Measurements from ENCODE around the gene B4GALT2. TPM values are rescaled to one million over a fixed set of nuclear protein-coding genes. Genes with fewer than 3 reads are reported as not detected.

B4GALT2 gene
- total RNA-seq, 2 donors from 2014 or later, result 62.7 to 72.7 TPM

DNA sequence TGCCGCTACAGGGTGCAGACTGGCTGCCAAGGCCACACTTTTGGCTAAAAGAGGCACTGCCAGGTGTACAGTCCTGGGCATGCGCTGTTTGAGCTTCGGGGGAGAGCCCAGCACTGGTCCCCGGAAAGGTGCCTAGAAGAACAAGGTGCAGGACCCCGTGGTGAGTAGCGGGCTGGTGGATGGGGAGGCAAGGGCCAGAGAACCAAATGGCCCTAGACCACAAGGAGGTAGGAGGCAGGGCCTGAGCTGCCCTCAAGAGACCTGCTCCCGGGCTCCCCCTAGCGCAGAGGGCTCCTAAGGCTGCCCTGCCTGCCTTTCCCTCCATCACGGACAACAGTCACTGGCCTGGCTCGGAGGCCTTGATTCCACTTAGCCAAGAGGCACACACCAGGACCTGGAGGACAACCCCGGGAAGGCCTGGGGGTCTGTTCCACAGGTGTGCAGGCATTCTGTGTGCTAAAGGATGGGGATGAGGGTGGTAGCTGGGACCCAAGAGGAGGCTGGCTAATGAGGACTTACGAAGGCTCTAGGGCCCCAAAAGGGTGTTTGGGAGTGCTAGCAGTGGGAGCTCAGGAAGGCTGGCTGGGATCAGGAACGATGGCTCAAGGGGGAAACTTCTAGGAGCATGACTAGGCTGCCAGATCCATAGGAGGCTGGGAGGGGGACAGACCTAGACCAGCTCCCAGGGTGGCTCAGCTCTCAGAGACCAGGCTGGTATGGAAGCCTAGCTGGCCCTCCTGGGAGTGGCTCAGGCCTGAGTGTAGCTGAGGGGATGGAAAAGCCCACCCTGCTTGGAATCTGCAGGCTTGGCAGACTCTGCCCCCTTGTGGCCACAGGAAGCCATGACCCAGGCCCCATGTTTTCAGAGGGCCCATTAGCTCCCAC is 44.7 kb upstream of the B4GALT2 start:
- DNase-seq, result peak; percentile 95
- H3K36me3 Mint-ChIP-seq (ENCODE audit: low read depth), result no peaks in the 10 kb centered on the region
- Histone ChIP-seq H3K9me3 (ENCODE audit: control insufficient read depth, low read length) (no peaks in the 10 kb centered on the region), H3K4me3 (ENCODE audit: low read length) (no peak overlapping the region), H3K36me3 (ENCODE audit: control insufficient read depth, insufficient read depth, low read length) (no peaks in the 10 kb centered on the region), H3K4me1 (ENCODE audit: control insufficient read depth, insufficient read depth, low read length) (no peaks in the 10 kb centered on the region), H3K27me3 (ENCODE audit: control insufficient read depth, insufficient read depth, low read length, poor library complexity, severe bottlenecking) (peaks cover 34% of the 10 kb centered on the region), H3K27ac (ENCODE audit: low read depth, low read length) (no peak overlapping the region), H3K9ac (ENCODE audit: extremely low read depth, low read length, poor library complexity, severe bottlenecking) (no peak overlapping the region)
- TF ChIP-seq CTCF (conservative IDR thresholded peaks at IDR 0.05), result peak; percentile 91
- peaks cover 16% of the 10 kb centered on the region for H3K4me1 Mint-ChIP-seq
- H3K4me3 Mint-ChIP-seq, result peak overlapping the region; percentile 62
- peak overlapping the region; percentile 61 for H3K27ac Mint-ChIP-seq
- WGBS, 2 experiments (ENCODE audit: insufficient coverage in 1 of 2, insufficient read length in 1 of 2), result 65 to 71% methylated on average over 9 to 13 of the region's 13 CpGs
- H3K9me3 Mint-ChIP-seq, result no peaks in the 10 kb centered on the region
- H3K27me3 Mint-ChIP-seq (ENCODE audit: insufficient read depth), result peaks cover 39% of the 10 kb centered on the region

- H3K9me3 Mint-ChIP-seq, result no peaks in the 10 kb centered on the region
- H3K4me1 Mint-ChIP-seq, result peaks cover 16% of the 10 kb centered on the region
- no peak for DNase-seq
- no peak overlapping the region for H3K27ac ChIP-seq (ENCODE audit: low read depth, low read length)
- peaks cover 38% of the 10 kb centered on the region for H3K27me3 ChIP-seq (ENCODE audit: control insufficient read depth, insufficient read depth, low read length, poor library complexity, severe bottlenecking)
- no peaks in the 10 kb centered on the region for H3K4me1 ChIP-seq (ENCODE audit: control insufficient read depth, insufficient read depth, low read length)
- 41 to 47% methylated on average over 5 of the region's 5 CpGs for WGBS, 2 experiments (ENCODE audit: insufficient coverage in 1 of 2, insufficient read length in 1 of 2)
- no peak for TF ChIP-seq CTCF (conservative IDR thresholded peaks at IDR 0.05)
- H3K9ac ChIP-seq (ENCODE audit: extremely low read depth, low read length, poor library complexity, severe bottlenecking), result no peak overlapping the region
- no peak overlapping the region for H3K27ac Mint-ChIP-seq
- H3K36me3 ChIP-seq (ENCODE audit: control insufficient read depth, insufficient read depth, low read length), result no peaks in the 10 kb centered on the region
- H3K27me3 Mint-ChIP-seq (ENCODE audit: insufficient read depth), result peaks cover 44% of the 10 kb centered on the region
- peak overlapping the region; percentile 63 for H3K4me3 Mint-ChIP-seq
- H3K9me3 ChIP-seq (ENCODE audit: control insufficient read depth, low read length), result no peaks in the 10 kb centered on the region
- no peaks in the 10 kb centered on the region for H3K36me3 Mint-ChIP-seq (ENCODE audit: low read depth)
- H3K4me3 ChIP-seq (ENCODE audit: low read length), result no peak overlapping the region
These were observed 44.1 kb upstream of the B4GALT2 start for GRCh38 chr1:43934986-43935324.

DNA sequence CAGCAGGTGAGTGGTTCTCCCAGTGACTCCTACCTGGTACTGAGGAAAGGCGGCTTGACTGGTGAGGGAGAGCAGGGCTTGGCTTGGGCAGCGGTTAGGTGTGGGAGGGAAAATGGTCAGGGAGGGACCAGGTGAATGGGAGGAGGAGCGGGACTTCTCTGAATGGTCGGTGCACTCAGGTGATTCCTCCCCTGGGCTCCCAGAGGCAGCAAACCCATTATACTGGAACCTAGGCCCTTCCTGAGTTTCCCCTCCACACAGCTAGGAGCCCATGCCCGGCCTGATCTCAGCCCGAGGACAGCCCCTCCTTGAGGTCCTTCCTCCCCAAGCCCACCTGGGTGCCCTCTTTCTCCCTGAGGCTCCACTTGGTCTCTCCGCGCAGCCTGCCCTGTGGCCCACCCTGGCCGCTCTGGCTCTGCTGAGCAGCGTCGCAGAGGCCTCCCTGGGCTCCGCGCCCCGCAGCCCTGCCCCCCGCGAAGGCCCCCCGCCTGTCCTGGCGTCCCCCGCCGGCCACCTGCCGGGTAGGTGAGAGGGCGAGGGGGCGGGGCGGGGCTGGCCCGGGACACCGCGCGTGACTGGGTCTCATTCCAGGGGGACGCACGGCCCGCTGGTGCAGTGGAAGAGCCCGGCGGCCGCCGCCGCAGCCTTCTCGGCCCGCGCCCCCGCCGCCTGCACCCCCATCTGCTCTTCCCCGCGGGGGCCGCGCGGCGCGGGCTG is 43.1 kb upstream of the B4GALT2 start:
- H3K4me3 ChIP-seq (ENCODE audit: low read length), result peak overlapping the region; percentile 57
- no peaks in the 10 kb centered on the region for H3K36me3 ChIP-seq (ENCODE audit: control insufficient read depth, insufficient read depth, low read length)
- H3K27me3 Mint-ChIP-seq (ENCODE audit: insufficient read depth), result peaks cover 44% of the 10 kb centered on the region
- peaks cover 16% of the 10 kb centered on the region for H3K4me1 Mint-ChIP-seq
- no peak overlapping the region for H3K27ac ChIP-seq (ENCODE audit: low read depth, low read length)
- H3K4me3 Mint-ChIP-seq, result peak overlapping the region; percentile 63
- H3K4me1 ChIP-seq (ENCODE audit: control insufficient read depth, insufficient read depth, low read length), result no peaks in the 10 kb centered on the region
- peak; percentile 86 for DNase-seq
- 14 to 69% methylated on average over 4 to 48 of the region's 48 CpGs for WGBS, 2 experiments (ENCODE audit: insufficient coverage in 1 of 2, insufficient read length in 1 of 2)
- peak overlapping the region; percentile 83 for H3K27ac Mint-ChIP-seq
- H3K9me3 ChIP-seq (ENCODE audit: control insufficient read depth, low read length), result no peaks in the 10 kb centered on the region
- H3K9ac ChIP-seq (ENCODE audit: extremely low read depth, low read length, poor library complexity, severe bottlenecking), result no peak overlapping the region
- H3K36me3 Mint-ChIP-seq (ENCODE audit: low read depth), result no peaks in the 10 kb centered on the region
- peaks cover 41% of the 10 kb centered on the region for H3K27me3 ChIP-seq (ENCODE audit: control insufficient read depth, insufficient read depth, low read length, poor library complexity, severe bottlenecking)
- H3K9me3 Mint-ChIP-seq, result no peaks in the 10 kb centered on the region
- TF ChIP-seq CTCF (conservative IDR thresholded peaks at IDR 0.05), result no peak

Measured in endodermal cell (in vitro differentiated cells).